GM12891 (cell line): ENCODE data around the gene TRPM8.

ENCODE experiments used
- POLR2A ChIP-seq: IDR thresholded peaks from 2 replicates; pipeline ENCODE4 v1.6.1; 2011; ENCODE audit warnings: low read depth, low read length, control low read depth
- TAF1 ChIP-seq: IDR thresholded peaks from 2 replicates; pipeline ENCODE4 v1.6.1; 2011; ENCODE audit warnings: low read depth, low read length, control low read depth

DNA sequence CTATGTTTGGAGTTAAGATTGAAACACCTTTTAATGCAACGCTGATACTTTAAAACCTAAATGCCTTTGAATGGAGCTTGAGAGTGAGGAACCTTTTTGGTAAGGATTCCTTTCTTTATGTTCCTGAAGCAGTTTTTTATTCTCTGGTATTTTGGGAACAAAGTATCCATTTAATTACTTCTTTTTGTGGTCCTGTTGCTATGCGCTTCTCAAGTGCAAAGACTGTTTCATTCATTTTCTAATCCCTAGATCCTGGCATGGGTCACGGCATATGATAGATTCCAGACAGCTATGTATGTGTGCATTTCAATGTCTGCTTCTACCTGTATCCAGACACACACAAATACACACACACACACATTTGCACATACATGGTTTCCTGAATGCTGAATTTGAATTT lies 28.0 kb downstream of the TRPM8 start:
- TF ChIP-seq POLR2A (no peak), TAF1 (no peak)
